ENCODE data around the gene CBX2.

Gene CBX2

GRCh38 chr17:79810130-79811010 lies 32.4 kb downstream of the CBX2 start:
- peaks cover 69 to 84% of the 10 kb centered on the region in 2 donors for H3K27me3 ChIP-seq (ENCODE audit: control insufficient read depth in 1 of 2, insufficient read depth in 2 of 2, low read length in 2 of 2)
- peak overlapping the region in 1 of 2 donors; percentile 29 for H3K4me3 ChIP-seq (ENCODE audit: low read length in 2 of 2)
- H3K9me3 ChIP-seq (ENCODE audit: control insufficient read depth in 2 of 2, low read length in 2 of 2), result no peaks in the 10 kb centered on the region
- H3K36me3 ChIP-seq (ENCODE audit: control insufficient read depth in 2 of 2, insufficient read depth in 2 of 2, low read length in 2 of 2), result no peaks in the 10 kb centered on the region
- H3K4me1 ChIP-seq (ENCODE audit: control insufficient read depth, insufficient read depth, low read length), result peaks cover 31% of the 10 kb centered on the region
- H3K27ac ChIP-seq (ENCODE audit: low read length), result no peak overlapping the region
- H3K9ac ChIP-seq (ENCODE audit: low read length in 2 of 2), result no peak overlapping the region

DNA sequence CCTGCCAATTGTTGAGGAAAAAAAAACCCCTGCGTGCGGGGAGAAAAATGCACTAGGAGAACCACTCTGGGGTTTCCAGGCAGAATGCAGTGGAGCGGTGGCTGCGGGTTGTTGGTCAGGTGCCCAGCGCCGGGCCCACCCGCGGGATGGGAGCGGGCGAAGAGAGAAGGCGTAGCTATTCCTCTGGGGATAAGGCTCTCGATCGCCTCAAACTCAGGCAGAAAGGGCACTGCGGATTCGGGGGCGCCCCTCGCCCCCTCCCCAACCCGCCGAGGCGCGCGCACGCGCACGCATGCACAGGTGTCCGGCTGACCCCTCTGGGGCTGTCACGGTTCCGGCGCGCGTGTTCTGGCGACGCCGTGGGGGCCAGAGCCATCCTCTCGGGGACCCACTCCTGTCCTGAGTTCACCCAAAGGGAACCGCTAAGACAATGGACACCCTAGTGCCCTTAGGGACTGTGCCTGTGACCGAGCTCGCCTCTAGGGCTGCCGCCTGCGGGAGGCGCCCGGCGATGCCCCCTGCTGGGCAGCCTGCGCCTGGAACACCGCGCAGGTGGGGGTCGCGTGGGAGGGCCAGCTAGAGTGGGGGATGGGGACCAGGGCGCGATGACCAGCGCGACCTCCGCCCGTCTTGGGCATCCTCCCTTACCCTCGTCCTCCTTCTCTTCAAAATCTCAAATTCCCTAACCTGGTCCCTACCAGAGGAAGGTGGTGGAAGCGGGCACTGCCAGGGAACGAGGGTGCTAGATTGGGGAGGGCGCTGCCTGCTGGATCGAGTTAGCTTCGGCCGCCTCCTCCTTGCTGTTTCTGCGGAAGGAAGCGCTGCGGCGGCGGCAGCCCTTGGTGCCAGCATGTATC lies 33.3 kb downstream of the CBX2 start:
- peaks cover 62 to 84% of the 10 kb centered on the region in 2 donors for H3K27me3 ChIP-seq (ENCODE audit: control insufficient read depth in 1 of 2, insufficient read depth in 2 of 2, low read length in 2 of 2)
- H3K27ac ChIP-seq (ENCODE audit: low read length), result no peak overlapping the region
- no peaks in the 10 kb centered on the region for H3K36me3 ChIP-seq (ENCODE audit: control insufficient read depth in 2 of 2, insufficient read depth in 2 of 2, low read length in 2 of 2)
- no peak overlapping the region for H3K9ac ChIP-seq (ENCODE audit: low read length in 2 of 2)
- H3K4me3 ChIP-seq (ENCODE audit: low read length in 2 of 2), result no peak overlapping the region
- H3K9me3 ChIP-seq (ENCODE audit: control insufficient read depth in 2 of 2, low read length in 2 of 2), result no peaks in the 10 kb centered on the region
- peaks cover 31% of the 10 kb centered on the region for H3K4me1 ChIP-seq (ENCODE audit: control insufficient read depth, insufficient read depth, low read length)

DNA sequence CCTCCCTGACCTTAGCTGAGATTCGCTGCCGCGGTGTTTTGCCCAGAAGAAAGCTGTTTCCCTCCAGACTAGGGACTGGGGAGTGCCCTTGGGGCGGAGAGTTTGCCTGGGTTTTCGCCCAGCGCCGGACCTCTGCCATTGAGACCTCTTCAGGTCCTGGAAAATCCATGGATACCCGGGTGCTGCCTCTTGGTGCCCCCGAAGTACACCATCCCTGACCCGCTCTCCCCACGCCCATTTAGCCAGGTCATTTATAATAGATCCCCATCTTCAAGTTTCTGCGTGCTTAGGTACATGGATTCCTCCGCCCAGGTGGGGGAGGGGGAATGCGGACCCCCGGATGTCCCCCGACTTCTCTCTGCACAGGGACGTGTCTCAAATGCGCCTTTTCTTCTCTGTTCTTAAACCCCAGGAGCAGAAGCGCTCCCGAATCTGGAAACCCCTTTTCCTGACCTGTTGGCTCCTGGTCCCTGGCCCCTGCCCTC lies 34.0 kb downstream of the CBX2 start:
- no peak overlapping the region for H3K4me3 ChIP-seq (ENCODE audit: low read length in 2 of 2)
- H3K9me3 ChIP-seq (ENCODE audit: control insufficient read depth in 2 of 2, low read length in 2 of 2), result no peaks in the 10 kb centered on the region
- H3K4me1 ChIP-seq (ENCODE audit: control insufficient read depth, insufficient read depth, low read length), result peaks cover 31% of the 10 kb centered on the region
- H3K9ac ChIP-seq (ENCODE audit: low read length in 2 of 2), result no peak overlapping the region
- no peaks in the 10 kb centered on the region for H3K36me3 ChIP-seq (ENCODE audit: control insufficient read depth in 2 of 2, insufficient read depth in 2 of 2, low read length in 2 of 2)
- H3K27ac ChIP-seq (ENCODE audit: low read length), result no peak overlapping the region
- peaks cover 61 to 80% of the 10 kb centered on the region in 2 donors for H3K27me3 ChIP-seq (ENCODE audit: control insufficient read depth in 1 of 2, insufficient read depth in 2 of 2, low read length in 2 of 2)

GRCh38 chr17:79812353-79813258 lies 34.7 kb downstream of the CBX2 start:
- H3K9ac ChIP-seq (ENCODE audit: low read length in 2 of 2), result no peak overlapping the region
- H3K4me3 ChIP-seq (ENCODE audit: low read length in 2 of 2), result peak overlapping the region in 1 of 2 donors; percentile 40
- no peaks in the 10 kb centered on the region for H3K36me3 ChIP-seq (ENCODE audit: control insufficient read depth in 2 of 2, insufficient read depth in 2 of 2, low read length in 2 of 2)
- H3K4me1 ChIP-seq (ENCODE audit: control insufficient read depth, insufficient read depth, low read length), result peaks cover 31% of the 10 kb centered on the region
- H3K27ac ChIP-seq (ENCODE audit: low read length), result no peak overlapping the region
- peaks cover 56 to 73% of the 10 kb centered on the region in 2 donors for H3K27me3 ChIP-seq (ENCODE audit: control insufficient read depth in 1 of 2, insufficient read depth in 2 of 2, low read length in 2 of 2)
- H3K9me3 ChIP-seq (ENCODE audit: control insufficient read depth in 2 of 2, low read length in 2 of 2), result no peaks in the 10 kb centered on the region

DNA sequence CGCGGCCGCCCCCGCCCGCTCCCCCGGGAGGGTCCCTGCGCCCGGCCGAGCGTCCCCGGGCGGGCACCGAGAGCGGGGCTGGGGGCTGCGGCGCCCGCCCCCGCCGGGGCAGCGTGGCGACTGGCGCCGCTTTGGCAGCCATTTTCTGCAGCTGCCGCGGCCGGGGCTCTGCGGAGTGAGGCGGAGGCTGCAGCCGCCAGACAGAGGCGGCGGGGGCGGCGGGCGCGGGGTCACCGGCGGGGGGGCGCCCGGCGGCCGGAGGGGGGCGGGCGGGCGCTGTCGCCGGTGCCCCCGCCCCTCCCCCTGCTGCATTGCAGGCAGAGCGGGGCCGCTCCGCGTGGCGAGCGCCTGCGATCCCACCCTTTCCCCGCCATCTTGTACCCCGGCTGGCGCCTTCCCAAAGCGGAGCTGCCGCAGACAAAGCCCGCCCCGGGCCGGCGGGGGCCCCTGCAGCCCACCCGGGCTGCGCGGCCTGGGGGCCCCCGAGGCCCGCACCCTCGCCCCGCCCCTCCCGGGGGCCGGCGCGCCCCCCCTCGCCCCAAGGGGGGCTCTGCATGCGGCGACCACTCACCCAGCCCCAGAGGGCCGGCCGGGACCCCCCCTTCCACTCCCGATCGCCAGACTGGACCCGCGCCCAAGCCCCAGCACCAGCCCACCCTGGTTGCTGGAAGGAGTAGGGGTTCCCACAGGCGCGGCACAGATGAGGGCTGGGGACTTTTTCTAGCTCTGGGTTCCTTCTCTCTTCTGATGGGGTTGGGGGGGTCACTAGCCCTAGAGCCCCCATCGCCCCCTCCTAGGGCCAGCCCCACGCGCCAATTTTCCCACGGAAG lies 35.6 kb downstream of the CBX2 start:
- H3K9me3 ChIP-seq (ENCODE audit: control insufficient read depth in 2 of 2, low read length in 2 of 2), result no peaks in the 10 kb centered on the region
- no peaks in the 10 kb centered on the region for H3K36me3 ChIP-seq (ENCODE audit: control insufficient read depth in 2 of 2, insufficient read depth in 2 of 2, low read length in 2 of 2)
- peaks cover 31% of the 10 kb centered on the region for H3K4me1 ChIP-seq (ENCODE audit: control insufficient read depth, insufficient read depth, low read length)
- peaks cover 50 to 64% of the 10 kb centered on the region in 2 donors for H3K27me3 ChIP-seq (ENCODE audit: control insufficient read depth in 1 of 2, insufficient read depth in 2 of 2, low read length in 2 of 2)
- H3K9ac ChIP-seq (ENCODE audit: low read length in 2 of 2), result no peak overlapping the region
- no peak overlapping the region for H3K4me3 ChIP-seq (ENCODE audit: low read length in 2 of 2)
- no peak overlapping the region for H3K27ac ChIP-seq (ENCODE audit: low read length)

DNA sequence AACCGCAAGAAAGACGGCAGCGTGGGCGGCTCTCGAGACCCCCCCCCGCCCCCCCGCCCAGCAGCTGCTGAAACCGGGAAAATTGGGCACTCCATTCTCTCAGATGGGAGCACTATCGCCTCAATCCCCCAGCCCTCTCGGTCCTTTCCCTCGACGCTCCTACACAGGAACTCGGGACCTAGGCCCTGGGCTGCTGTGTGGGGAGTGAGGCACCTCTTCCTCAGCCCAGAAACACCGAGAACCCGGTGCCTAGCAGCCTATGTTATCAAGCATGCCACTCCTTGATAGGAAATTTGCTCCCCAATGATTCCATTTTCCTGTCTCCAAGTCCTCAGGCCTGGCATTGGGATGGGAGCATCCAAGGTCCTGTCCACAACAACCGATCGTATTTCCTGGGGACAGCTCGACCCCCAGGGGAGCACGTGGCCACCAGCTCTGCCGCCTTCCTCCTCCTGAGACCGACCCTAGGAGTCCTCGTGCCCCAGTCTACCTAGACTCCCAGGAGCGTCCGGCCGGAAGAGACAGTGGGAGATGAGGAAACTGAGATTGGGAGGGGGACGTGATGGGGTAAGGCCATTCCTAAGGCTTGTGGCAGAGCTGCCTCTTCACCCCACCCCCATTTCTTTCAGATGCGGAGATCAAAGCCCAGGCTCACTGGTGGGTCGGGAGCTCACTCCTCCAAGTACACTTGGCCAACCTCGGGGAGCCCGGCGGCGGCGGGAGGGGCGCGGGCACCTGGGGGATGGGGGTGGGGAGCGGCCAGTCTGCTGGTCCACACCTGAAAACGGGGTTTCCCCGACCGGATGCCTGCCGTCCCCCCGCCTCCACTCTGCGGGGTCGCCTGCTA lies 36.4 kb downstream of the CBX2 start:
- H3K4me3 ChIP-seq (ENCODE audit: low read length in 2 of 2), result no peak overlapping the region
- H3K27ac ChIP-seq (ENCODE audit: low read length), result no peak overlapping the region

DNA sequence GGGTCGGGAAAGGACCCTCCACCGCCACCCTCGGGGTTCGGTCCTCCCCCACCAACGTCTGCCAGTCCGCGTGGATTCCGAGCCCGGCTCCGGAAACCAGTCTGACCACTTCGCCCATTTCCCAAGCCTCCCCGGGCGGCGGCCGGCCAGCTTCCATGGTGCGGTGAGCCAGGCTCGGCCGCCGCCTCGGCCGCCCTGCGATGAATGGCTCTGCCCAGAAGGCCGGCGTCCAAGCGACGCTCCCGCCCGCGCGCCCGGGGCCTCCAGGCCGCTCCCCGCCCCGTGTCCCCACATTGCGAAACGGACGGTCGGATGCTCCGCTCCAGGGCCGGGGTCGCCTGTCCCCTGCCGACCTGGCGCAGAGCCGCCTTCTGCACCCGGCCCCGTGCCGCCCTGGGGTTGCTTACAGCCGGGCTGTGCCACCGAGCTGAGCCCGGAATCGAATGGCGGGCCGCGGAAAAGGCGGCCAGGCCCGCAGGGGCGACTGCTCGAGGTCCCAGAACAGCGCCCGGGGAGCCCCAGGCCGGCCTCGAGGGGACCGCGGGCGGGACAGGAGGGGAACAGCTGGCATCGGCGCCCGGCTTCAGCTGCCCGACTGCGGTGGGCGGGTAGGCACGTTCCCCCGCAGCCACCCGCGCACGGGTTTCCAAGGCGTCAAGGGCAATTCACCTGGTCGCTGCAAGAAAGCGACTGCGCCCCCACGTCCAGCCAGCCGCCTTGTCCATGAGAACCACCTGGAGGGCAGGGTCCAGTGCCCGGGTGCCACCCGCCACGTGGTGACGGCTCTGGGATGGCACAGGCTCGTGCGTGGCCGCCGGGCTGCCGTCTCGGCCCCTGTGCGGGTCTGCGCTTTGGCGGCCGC lies 37.3 kb downstream of the CBX2 start:
- peaks cover 28% of the 10 kb centered on the region for H3K4me1 ChIP-seq (ENCODE audit: control insufficient read depth, insufficient read depth, low read length)
- no peaks in the 10 kb centered on the region for H3K36me3 ChIP-seq (ENCODE audit: control insufficient read depth in 2 of 2, insufficient read depth in 2 of 2, low read length in 2 of 2)
- no peak overlapping the region for H3K4me3 ChIP-seq (ENCODE audit: low read length in 2 of 2)
- H3K9ac ChIP-seq (ENCODE audit: low read length in 2 of 2), result no peak overlapping the region
- no peaks in the 10 kb centered on the region for H3K9me3 ChIP-seq (ENCODE audit: control insufficient read depth in 2 of 2, low read length in 2 of 2)
- peaks cover 39 to 53% of the 10 kb centered on the region in 2 donors for H3K27me3 ChIP-seq (ENCODE audit: control insufficient read depth in 1 of 2, insufficient read depth in 2 of 2, low read length in 2 of 2)
- no peak overlapping the region for H3K27ac ChIP-seq (ENCODE audit: low read length)

More for the DNA sequence above, 36.4 kb downstream of the CBX2 start:
- Histone ChIP-seq H3K9me3 (ENCODE audit: control insufficient read depth in 2 of 2, low read length in 2 of 2) (no peaks in the 10 kb centered on the region), H3K36me3 (ENCODE audit: control insufficient read depth in 2 of 2, insufficient read depth in 2 of 2, low read length in 2 of 2) (no peaks in the 10 kb centered on the region), H3K9ac (ENCODE audit: low read length in 2 of 2) (no peak overlapping the region), H3K27me3 (ENCODE audit: control insufficient read depth in 1 of 2, insufficient read depth in 2 of 2, low read length in 2 of 2) (peaks cover 41 to 55% of the 10 kb centered on the region in 2 donors), H3K4me1 (ENCODE audit: control insufficient read depth, insufficient read depth, low read length) (peaks cover 31% of the 10 kb centered on the region)

- H3K4me3 ChIP-seq (ENCODE audit: low read length in 2 of 2), result no peak overlapping the region
- no peak overlapping the region for H3K27ac ChIP-seq (ENCODE audit: low read length)
- H3K9me3 ChIP-seq (ENCODE audit: control insufficient read depth in 2 of 2, low read length in 2 of 2), result no peaks in the 10 kb centered on the region
- peaks cover 22% of the 10 kb centered on the region for H3K4me1 ChIP-seq (ENCODE audit: control insufficient read depth, insufficient read depth, low read length)
- H3K27me3 ChIP-seq (ENCODE audit: control insufficient read depth in 1 of 2, insufficient read depth in 2 of 2, low read length in 2 of 2), result peaks cover 38 to 48% of the 10 kb centered on the region in 2 donors
- H3K36me3 ChIP-seq (ENCODE audit: control insufficient read depth in 2 of 2, insufficient read depth in 2 of 2, low read length in 2 of 2), result no peaks in the 10 kb centered on the region
- no peak overlapping the region for H3K9ac ChIP-seq (ENCODE audit: low read length in 2 of 2)
Observed at GRCh38 chr17:79815836-79816461, 38.0 kb downstream of the CBX2 start.

Measured in stomach smooth muscle (tissue), 2 donors.